Measurements from ENCODE around the gene NRTN.

Gene NRTN

GRCh38 chr19:5817218-5817617 is 12.4 kb downstream of the NRTN start:
- DNase-seq = no peak

DNA sequence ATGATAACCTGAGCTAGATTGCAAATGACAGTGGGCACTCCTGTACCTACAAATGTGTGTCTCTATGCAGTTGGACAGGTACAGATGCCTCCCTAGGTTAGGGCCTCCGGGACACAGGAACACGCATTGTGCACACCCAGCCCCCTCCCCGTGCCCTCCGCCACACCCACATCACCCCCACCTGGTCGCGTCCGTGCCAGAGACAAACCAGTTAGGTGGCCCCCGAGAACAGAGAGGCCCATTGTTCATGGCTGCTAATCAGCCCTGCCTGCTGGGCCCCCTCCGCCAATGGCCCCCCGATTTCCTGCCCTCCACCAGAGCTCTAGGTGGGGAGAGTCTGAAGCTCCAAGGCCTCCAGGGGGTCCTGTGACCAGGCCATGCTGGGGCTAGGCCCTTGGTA is 13.7 kb downstream of the NRTN start:
- DNase-seq = no peak

GRCh38 chr19:5820785-5821184 is 15.9 kb downstream of the NRTN start:
- no peak for DNase-seq

DNA sequence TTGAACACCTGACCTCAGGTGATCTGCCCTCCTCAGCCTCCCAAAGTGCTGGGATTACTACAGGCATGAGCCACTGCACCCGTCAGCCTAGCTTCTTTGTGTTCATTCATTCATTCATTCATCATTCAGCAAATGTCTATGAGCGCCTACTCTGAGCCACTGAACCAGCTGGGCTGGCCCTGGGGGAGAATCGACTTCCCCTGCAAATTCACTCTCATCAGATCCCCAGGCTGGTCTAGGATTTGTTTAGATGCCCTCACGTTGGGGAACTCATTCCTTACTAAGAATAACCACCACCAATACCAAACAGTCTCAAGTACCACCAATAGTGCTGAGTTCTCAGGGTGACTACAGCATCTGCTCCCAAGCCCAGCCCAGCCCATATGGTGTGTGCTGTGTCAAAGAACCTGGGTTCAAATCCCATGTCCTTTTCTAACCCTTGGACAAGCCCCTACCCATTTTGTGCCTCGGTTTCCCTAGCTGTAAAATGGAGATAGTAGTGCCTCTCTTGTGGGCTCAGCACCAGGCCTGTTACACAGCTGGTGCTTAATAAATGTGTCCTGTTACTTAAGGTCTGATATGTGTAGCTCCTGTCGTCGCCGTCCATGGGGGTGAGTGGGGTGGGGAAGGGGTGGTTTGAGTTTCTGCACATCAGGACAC is 16.8 kb downstream of the NRTN start:
- no peak for DNase-seq

DNA sequence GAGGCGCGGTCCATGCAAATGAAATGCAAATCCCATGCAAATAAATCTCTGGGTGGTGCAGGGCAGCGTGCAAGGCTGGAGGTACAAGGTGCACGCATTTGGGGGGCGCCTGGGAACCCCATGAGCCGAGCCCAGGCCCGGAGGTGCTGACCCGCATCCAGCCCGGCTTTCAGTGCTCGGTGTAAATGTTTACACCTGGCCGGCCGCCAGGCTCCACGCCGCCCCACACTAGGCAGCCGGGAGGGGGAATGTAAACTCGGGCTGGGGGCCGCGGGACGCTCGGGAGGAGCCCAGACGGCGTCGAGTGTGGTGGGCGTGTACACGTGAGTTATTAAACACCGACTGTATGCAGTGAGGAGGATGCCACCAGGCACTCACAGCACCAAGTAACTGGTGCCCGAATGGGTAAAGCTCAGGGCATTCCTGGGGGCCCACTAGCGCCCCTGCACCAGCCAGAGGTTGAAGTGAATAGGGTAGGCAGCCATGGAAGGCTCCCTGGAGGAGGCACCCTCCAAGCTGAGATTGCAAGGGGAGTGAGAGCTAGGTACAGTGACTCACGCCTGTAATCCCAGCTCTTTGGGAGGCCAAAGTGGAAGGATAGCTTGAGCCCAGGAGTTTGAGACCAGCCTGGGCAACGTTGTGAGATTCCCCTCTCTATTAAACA is 17.4 kb downstream of the NRTN start:
- DNase-seq = no peak

DNA sequence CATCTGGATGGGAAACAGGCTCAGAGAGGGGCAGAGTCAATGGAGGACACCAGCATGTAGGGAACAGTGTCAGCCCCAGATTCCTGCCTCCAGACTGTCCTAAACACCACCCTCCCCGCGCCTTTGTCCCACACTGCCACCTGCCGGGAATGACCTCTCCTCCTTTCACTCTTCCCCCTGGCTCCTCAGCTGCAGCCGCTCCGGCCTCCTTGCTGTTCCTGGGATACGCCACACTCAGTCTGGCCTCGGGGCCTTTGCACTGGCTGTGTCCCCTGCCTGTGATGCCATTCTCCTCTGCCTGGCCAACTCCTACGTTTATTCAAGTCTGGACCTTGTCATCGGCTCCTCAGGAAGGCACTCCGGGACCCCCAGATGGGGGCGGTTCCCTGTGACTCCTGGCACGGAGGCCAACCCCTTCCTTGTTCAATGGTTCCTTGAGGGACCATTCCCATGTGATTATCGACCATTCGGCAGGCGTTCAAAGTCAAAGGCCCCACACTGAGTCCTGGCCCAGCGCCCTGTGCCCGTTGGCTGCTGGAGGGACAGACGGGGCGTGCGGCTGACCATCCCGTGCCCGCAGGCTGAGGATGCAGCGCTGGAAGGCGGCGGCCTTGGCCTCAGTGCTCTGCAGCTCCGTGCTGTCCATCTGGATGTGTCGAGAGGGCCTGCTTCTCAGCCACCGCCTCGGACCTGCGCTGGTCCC is 18.9 kb downstream of the NRTN start:
- DNase-seq = no peak

GRCh38 chr19:5824751-5825150 is 19.9 kb downstream of the NRTN start:
- no peak for DNase-seq

DNA sequence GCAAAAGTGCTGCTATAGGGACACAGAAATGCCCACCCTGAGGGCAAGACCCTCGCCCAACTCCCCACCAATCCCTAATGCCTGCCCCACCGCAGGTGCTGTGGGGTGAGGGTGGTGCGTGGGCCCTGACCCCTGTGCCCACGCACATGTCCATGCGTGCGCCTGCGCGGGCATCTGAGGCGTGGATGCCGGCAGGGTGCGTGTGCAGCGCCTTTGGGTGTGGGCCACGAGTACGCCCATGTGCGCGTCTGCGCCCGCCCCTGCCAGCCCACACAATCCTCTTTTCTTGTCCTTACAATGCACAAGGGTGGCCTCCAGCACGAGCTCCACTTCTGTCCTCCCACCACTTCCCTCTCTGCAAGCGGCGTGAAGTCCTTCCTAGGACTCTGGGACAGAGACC is 20.3 kb downstream of the NRTN start:
- DNase-seq = no peak

DNA sequence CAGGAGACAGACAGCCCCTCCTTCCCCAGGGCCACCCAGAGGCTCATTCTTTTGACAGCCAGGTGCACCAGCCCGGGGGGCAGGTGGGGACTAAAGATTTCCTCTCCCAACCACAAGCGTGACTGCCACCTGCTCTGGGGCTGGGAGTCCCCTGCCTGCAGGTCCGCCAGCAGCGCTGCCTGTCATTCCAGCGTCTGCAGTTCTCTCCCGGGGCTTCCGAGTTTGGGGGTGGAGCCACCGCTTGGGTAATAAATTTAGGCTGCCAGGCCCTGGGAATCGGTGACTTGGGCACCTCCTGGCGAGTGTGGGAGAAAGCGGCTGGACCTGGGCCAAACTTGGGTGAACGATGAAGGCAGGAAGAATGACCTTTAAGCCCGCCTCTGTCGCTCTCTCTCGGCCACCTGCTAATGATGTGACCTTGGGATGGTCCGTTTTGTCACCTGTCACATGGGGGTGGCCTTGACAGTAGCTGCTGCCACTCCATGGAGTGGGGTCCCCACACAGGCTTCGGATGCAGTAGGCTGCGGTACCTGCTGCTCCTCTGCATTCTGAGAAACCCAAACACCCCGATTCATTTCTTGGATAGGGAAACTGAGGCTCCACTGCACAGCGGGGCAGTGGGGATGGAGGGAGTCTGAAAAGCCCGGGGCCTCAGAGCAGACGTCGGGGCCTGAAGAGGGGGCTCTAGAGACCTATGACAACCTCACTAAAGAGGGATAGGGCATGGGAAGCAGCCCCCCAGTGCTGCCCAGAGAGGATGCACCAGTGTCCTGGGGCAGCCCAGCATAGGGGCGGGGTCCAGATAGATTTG is 21.9 kb downstream of the NRTN start:
- peak; percentile 85 for DNase-seq

- DNase-seq = no peak
Observed at GRCh38 chr19:5827342-5827890, 22.5 kb downstream of the NRTN start.

DNA sequence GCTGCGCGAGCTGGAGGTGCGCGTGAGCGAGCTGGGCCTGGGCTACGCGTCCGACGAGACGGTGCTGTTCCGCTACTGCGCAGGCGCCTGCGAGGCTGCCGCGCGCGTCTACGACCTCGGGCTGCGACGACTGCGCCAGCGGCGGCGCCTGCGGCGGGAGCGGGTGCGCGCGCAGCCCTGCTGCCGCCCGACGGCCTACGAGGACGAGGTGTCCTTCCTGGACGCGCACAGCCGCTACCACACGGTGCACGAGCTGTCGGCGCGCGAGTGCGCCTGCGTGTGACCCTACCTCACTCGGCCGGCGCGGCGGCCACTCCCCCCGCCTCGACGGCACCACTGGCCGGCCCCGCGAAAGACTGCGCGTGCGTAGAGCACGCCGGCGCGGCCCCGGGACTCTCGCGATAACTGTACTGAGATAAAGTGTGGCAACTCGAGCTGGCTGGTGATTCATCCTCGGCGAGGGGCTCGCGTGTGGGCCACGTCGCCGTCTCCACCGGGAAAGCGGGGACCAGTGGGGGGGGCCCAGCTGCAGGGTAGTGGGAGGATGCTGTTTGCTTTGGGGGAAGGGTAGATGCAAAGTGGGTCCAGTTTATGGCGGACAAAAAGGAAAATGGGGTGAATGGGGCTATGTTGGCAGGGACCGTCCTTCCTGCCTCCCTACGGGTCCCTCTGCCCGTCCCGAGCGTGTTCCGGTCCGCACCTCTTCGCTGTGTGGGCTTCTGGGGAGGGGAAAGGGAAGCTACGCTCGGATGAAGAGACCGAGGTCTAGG is 23.2 kb downstream of the NRTN start:
- peak; percentile 80 for DNase-seq

DNA sequence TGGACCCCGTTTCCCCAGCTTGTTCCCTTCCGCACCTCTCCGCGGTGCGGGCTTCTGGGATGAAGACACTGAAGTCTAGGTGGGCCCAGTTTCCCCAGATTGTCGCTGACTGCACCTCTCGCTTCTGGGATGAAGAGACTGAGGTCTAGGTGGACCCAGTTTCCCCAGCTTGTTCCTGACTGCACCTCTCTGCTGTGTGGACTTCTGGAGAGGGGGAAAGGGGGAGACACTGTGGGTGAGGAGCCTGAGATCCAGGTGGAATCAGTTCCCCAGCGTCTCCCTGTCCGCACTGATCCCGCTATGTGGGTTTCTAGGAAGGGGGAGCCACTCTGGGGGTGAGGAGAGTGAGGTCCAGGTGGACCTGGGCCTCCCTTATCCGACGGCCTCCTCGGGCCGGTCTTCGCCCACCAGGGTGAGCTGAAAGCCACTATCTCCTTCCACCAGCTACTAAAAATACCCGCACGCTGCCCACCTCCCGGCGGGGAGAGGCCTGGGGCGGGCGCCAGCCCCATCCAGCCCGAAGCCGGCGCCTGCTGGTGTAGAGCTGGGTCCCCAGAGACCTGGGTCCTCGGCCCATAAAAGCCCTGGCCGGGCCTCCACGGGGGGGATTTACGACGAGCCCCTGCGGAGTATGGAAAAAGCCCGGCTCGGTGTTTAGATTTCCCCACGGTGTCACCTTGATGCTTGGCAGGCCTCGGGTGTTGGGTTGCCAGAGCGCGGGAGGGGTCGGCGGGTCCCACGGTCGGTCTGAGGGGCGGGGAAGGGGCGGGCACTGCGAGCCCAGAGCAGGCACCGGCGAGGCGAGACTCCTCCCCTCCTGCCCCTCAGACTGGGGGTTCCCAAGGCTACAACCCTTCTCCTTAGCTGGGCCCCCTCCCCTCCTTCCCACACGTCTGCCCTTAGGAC is 24.0 kb downstream of the NRTN start:
- DNase-seq = no peak

- no peak for DNase-seq
Observed at GRCh38 chr19:5829567-5830310, 24.9 kb downstream of the NRTN start.

DNA sequence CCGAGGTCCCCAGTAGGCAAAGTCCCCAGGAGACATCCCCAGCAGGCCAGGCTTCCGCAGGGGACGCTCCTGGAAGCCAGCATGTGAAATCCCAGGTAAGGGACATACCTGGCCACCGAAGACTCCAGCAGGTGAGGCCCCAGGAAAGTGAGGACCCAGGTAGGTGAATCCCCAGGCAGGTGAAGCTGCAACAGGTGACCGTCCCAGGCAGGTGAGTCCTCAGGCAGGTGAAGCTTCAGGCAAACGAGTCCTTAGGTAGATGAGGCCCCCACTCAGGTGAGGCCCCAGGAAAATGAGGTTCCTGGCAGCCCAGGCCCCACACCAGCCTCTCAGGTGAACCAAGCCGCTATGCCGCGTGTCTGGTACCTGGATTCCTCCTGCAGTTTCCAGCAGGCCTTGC is 26.3 kb downstream of the NRTN start:
- DNase-seq = no peak

DNA sequence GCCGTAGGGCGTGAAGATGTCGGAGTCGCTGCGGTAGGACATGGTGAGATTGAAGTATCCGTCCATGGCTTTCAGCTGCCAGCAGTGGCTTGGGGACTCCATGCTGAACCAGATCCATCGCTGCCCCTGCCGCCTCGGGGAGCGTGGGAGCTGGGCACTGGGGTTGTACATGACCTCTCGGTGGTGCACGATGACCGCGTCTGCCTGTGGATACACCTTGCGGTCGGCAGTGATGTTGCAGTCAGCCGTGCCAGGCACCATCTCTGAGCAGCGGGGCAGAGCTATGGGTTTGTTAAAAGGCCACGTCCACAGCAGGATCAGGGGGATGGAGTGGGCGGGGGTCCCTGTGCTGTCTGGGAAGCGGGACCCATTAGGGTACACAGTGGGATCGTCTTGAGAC is 27.2 kb downstream of the NRTN start:
- no peak for DNase-seq

DNA sequence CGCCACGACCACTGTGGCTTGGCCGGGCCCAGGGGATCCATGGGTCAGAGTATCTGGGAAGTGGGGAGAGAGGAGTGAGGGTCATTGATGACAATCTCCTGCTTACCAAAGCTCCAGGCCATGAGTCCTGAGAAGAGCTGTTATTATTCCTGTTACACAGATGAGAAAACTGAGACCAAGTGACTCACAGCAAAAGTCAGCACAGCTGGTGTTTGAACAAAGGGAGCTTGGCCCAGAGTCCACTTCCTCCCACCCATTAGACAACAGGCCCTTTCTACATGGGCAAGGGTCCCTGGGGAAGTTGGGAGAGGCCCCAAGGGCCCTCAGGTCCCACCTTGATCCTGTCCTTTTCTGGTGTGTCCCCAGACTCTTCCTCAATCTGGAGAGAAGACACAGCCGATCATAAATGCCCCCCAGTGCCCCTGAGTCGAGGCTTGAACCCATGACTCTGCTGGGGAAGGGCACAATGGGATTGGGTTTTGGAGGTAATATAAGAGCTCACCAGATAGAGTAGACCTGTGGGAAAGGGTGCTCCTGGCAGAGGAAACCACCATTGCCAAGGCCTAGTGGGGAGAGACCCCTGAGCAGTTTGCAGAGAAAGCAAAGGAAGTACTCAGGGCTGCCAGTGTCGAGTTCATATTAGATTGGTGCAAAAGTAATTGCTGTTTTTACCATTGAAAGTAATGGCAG is 27.8 kb downstream of the NRTN start:
- no peak for DNase-seq

GRCh38 chr19:5837761-5838352 is 33.0 kb downstream of the NRTN start:
- no peak for DNase-seq

GRCh38 chr19:5838353-5839064 is 33.6 kb downstream of the NRTN start:
- no peak for DNase-seq
